Caco-2 (cell line): ENCODE data around the gene EPHB1. TPM values are rescaled to one million over a fixed set of nuclear protein-coding genes. Genes with fewer than 3 reads are reported as not detected.

Experiments used
- BruUV-seq: library from RNA; stranded (reverse); fragments of 400-500 nt; replicated peaks from 2 replicates; lab custom pipeline; 2021; lab: Mats Ljungman, UMichigan
- CTCF ChIA-PET: fragments of 300-600 bp; sonication (Branson Sonifier 250); formaldehyde crosslinking; loops from one replicate; lab custom pipeline; 2022; ENCODE audit warnings: antibody characterized with exemption; lab: Charles Lee
- POLR2A ChIA-PET: fragments of 300-600 bp; sonication (Branson Sonifier 250); formaldehyde crosslinking; loops from one replicate; lab custom pipeline; 2022; ENCODE audit warnings: antibody characterized with exemption; lab: Charles Lee
- DNase-seq, 2 experiments: peaks; one replicate each; pipeline versions ENCODE4 v3.0.0 to v3.0.0-alpha.2; 2020 to 2022
- H3K27me3 ChIP-seq: replicated peaks from 2 replicates; pipeline ENCODE4 v1.6.0; 2011; ENCODE audit warnings: low read length; ENCODE audit not compliant: control insufficient read depth, insufficient read depth
- H3K36me3 ChIP-seq: 2 replicates; pipeline ENCODE4 v1.5.1; 2011; ENCODE audit warnings: low read length; ENCODE audit not compliant: control insufficient read depth, insufficient read depth
- H3K4me1 ChIP-seq: fragments of 250-450 bp; sonication (Bioruptor Pico); 2 replicates; pipeline ENCODE4 v1.5.1; 2020; ENCODE audit warnings: mild to moderate bottlenecking
- H3K4me3 ChIP-seq: 2 replicates; pipeline ENCODE4 v1.5.1; 2011; ENCODE audit warnings: low read depth, mild to moderate bottlenecking, control low read depth, low read length
- H3K9me3 ChIP-seq: fragments of 250-450 bp; sonication (Bioruptor Pico); 2 replicates; pipeline ENCODE4 v1.5.1; 2020; ENCODE audit warnings: mild to moderate bottlenecking, moderate library complexity
- H3K27ac Mint-ChIP-seq: one replicate; pipeline ENCODE4 v1.8.0; 2022; ENCODE audit warnings: mixed read lengths; ENCODE audit not compliant: unreplicated experiment
- H3K27me3 Mint-ChIP-seq: one replicate; pipeline ENCODE4 v1.8.0; 2022; ENCODE audit warnings: mixed read lengths; ENCODE audit not compliant: insufficient read depth, unreplicated experiment
- H3K36me3 Mint-ChIP-seq: one replicate; pipeline ENCODE4 v1.8.0; 2022; ENCODE audit warnings: mild to moderate bottlenecking, mixed read lengths; ENCODE audit not compliant: insufficient read depth, unreplicated experiment
- H3K4me1 Mint-ChIP-seq: one replicate; pipeline ENCODE4 v1.8.0; 2022; ENCODE audit warnings: low read depth, mixed read lengths; ENCODE audit not compliant: unreplicated experiment
- H3K4me3 Mint-ChIP-seq: one replicate; pipeline ENCODE4 v1.8.0; 2022; ENCODE audit warnings: mild to moderate bottlenecking, moderate library complexity, mixed read lengths; ENCODE audit not compliant: unreplicated experiment
- H3K9me3 Mint-ChIP-seq: one replicate; pipeline ENCODE4 v1.8.0; 2022; ENCODE audit warnings: mixed read lengths; ENCODE audit not compliant: unreplicated experiment
- intact Hi-C: fragments of 100-400 bp; cut with micrococcal nuclease; formaldehyde crosslinking; loops from one replicate; pipeline ENCODE4 v1.10.0; 2022; ENCODE audit not compliant: unreplicated experiment
- total RNA-seq: library from RNA; stranded (reverse); gene quantifications from 2 replicates; pipeline ENCODE4 v1.2.3, GENCODE V29; 2022
- TF ChIP-seq, protein P1 (sequence below), 2 experiments: fragments of 200-600 bp in 1 of 2; IDR thresholded peaks; 1 replicate in 1 of 2; 2 replicates in 1 of 2; pipeline versions ENCODE4 v1.5.1 to v1.8.0; 2011 to 2022; ENCODE audit warnings: antibody characterized with exemption in 1 of 2, control low read depth in 1 of 2, inconsistent platforms in 1 of 2, low read depth in 1 of 2, low read length in 1 of 2, mild to moderate bottlenecking in 1 of 2, moderate library complexity in 1 of 2; ENCODE audit not compliant: insufficient read depth in 1 of 2, severe bottlenecking in 1 of 2, unreplicated experiment in 1 of 2

The EPHB1 gene
- total RNA-seq, 1 experiment from 2014 or later: 2.3 TPM

DNA sequence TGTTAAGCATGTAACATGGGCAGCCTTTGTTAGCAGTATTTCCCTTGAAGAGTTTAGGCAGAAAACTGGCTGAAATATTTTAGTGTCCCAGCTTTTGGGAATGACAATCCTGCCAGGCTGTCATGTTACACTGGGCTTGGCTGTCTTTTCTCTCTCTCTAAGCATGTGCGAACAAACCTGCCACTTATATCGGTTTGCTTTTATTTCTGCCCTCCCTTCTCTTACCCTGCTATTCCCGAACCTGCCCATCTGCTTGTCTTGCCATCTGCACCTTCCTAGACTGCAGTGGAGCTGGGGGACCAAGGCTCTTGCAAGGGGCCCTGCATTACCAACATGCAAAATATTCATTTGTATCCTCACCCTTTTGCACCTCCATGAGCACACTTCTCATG is 339.6 kb downstream of the EPHB1 start:
- Mint-ChIP-seq H3K9me3 (no peaks in the 10 kb centered on the region), H3K27ac (no peak overlapping the region), H3K27me3 (peaks cover 11% of the 10 kb centered on the region), H3K4me1 (no peaks in the 10 kb centered on the region), H3K36me3 (no peaks in the 10 kb centered on the region), H3K4me3 (no peak overlapping the region)
- Histone ChIP-seq H3K36me3 (no peaks in the 10 kb centered on the region), H3K9me3 (no peaks in the 10 kb centered on the region), H3K4me3 (no peak overlapping the region), H3K4me1 (no peaks in the 10 kb centered on the region), H3K27me3 (no peaks in the 10 kb centered on the region)
- ChIA-PET CTCF (no interaction called here), POLR2A (no interaction called here)
- no peak for DNase-seq
- intact Hi-C loops: no loop called here
- TF ChIP-seq, protein P1, sequence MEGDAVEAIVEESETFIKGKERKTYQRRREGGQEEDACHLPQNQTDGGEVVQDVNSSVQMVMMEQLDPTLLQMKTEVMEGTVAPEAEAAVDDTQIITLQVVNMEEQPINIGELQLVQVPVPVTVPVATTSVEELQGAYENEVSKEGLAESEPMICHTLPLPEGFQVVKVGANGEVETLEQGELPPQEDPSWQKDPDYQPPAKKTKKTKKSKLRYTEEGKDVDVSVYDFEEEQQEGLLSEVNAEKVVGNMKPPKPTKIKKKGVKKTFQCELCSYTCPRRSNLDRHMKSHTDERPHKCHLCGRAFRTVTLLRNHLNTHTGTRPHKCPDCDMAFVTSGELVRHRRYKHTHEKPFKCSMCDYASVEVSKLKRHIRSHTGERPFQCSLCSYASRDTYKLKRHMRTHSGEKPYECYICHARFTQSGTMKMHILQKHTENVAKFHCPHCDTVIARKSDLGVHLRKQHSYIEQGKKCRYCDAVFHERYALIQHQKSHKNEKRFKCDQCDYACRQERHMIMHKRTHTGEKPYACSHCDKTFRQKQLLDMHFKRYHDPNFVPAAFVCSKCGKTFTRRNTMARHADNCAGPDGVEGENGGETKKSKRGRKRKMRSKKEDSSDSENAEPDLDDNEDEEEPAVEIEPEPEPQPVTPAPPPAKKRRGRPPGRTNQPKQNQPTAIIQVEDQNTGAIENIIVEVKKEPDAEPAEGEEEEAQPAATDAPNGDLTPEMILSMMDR (IDR thresholded peaks at IDR 0.05; ENCODE audit: insufficient read depth in 1 of 2, low read depth in 1 of 2, low read length in 1 of 2, severe bottlenecking in 1 of 2, unreplicated experiment in 1 of 2): no peak
- BruUV-seq: no TSS peak

DNA sequence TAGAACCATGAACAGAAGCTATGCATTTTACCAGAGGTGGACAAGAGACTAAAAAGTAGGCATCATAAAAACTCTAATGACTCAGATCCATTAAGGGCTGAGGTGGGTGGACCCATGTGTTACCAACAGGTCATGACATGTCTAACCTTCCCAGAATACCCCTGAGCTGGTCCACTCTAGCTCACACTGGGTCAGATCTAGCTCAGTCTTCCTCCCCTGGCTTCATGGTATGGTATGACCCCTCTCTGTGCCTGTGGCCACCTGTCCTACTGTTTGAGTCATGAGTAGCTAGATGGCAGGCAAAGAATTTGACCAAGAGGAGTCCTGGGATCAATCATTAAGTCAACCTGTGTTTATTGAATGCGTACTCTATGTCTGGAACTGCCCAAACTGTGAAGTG is 340.4 kb downstream of the EPHB1 start:
- Mint-ChIP-seq H3K4me3 (no peak overlapping the region), H3K36me3 (no peaks in the 10 kb centered on the region), H3K27ac (no peak overlapping the region), H3K4me1 (no peaks in the 10 kb centered on the region), H3K9me3 (no peaks in the 10 kb centered on the region), H3K27me3 (peaks cover 4% of the 10 kb centered on the region)
- Histone ChIP-seq H3K36me3 (no peaks in the 10 kb centered on the region), H3K27me3 (no peaks in the 10 kb centered on the region), H3K4me1 (no peaks in the 10 kb centered on the region), H3K9me3 (no peaks in the 10 kb centered on the region), H3K4me3 (no peak overlapping the region)
- TF ChIP-seq, protein P1 (IDR thresholded peaks at IDR 0.05; ENCODE audit: insufficient read depth in 1 of 2, low read depth in 1 of 2, low read length in 1 of 2, severe bottlenecking in 1 of 2, unreplicated experiment in 1 of 2): no peak
- ChIA-PET POLR2A (no interaction called here), CTCF (no interaction called here)
- intact Hi-C loops: no loop called here
- no peak for DNase-seq
- no TSS peak for BruUV-seq

DNA sequence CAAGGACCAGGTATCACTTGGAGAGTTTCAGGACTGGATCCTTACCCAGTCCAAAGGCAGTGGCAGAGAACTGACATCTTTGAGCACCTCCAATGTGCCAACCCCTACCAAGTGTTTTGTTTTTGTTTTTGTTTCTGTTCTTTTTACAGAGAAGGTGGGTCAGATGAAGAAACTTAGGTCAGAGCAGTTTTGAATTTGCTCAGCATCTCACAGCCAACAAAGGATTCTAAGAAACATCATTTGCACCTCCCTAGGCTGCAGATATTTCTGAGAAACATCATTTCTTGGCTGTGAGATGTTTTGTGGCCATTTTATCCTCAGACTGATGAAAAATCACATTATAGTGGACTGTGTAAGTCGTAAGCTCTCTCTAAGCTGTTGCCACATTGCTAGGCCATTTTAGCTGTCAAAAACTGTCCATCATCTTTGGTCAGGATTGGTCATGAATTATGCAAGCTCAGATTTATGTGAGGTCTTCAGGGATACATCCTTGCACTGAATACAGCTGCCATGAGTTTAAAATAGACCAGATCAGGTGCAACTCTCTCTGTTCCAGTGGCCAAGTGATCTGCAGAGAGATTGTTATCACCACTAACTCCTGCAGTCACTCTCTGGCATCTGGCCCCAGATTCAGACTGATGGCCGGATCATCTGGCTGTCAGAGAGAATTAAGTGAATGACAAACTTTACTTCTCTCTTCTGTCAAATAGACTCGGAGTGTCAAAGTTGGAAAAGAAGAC is 341.5 kb downstream of the EPHB1 start:
- POLR2A ChIA-PET: no interaction called here
- Histone ChIP-seq H3K4me3 (no peak overlapping the region), H3K27me3 (no peaks in the 10 kb centered on the region), H3K36me3 (no peaks in the 10 kb centered on the region), H3K9me3 (no peaks in the 10 kb centered on the region), H3K4me1 (no peaks in the 10 kb centered on the region)
- CTCF ChIA-PET: no interaction called here
- intact Hi-C loops: no loop called here
- Mint-ChIP-seq H3K9me3 (no peaks in the 10 kb centered on the region), H3K27me3 (peaks cover 4% of the 10 kb centered on the region), H3K4me3 (no peak overlapping the region), H3K4me1 (no peaks in the 10 kb centered on the region), H3K27ac (no peak overlapping the region), H3K36me3 (no peaks in the 10 kb centered on the region)
- no TSS peak for BruUV-seq
- no peak for DNase-seq
- TF ChIP-seq, protein P1 (IDR thresholded peaks at IDR 0.05; ENCODE audit: insufficient read depth in 1 of 2, low read depth in 1 of 2, low read length in 1 of 2, severe bottlenecking in 1 of 2, unreplicated experiment in 1 of 2): no peak
